PFSK-1 (cell line): Measurements from ENCODE around the gene CCDC85B.

Experiments
- FOXP2 ChIP-seq: optimal IDR thresholded peaks from 2 replicates; pipeline ENCODE3; 2011; ENCODE audit warnings: borderline replicate concordance, control low read depth, inconsistent platforms; ENCODE audit not compliant: insufficient read depth; ENCODE audit errors: extremely low read length, extremely low read depth
- POLR2AphosphoS5 ChIP-seq: IDR thresholded peaks from 2 replicates; pipeline ENCODE4 v1.6.1; 2012; ENCODE audit warnings: low read depth, mild to moderate bottlenecking, control low read depth, low read length, moderate library complexity
- SIN3A ChIP-seq: IDR thresholded peaks from 2 replicates; pipeline ENCODE4 v1.6.1; 2012; ENCODE audit warnings: mild to moderate bottlenecking, low read length, moderate library complexity, borderline replicate concordance; ENCODE audit not compliant: insufficient read depth
- TAF1 ChIP-seq: IDR thresholded peaks from 2 replicates; pipeline ENCODE4 v1.6.1; 2012; ENCODE audit warnings: low read length, control low read depth, borderline replicate concordance; ENCODE audit not compliant: insufficient read depth
- TF ChIP-seq, protein P1 (sequence below), 2 experiments: IDR thresholded peaks; 2 replicates each; pipeline versions ENCODE4 v1.6.1 to v1.8.0; 2011 to 2012; ENCODE audit warnings: low read depth in 2 of 2, low read length in 2 of 2, control low read depth in 1 of 2, inconsistent platforms in 1 of 2, mild to moderate bottlenecking in 1 of 2, moderate library complexity in 1 of 2; ENCODE audit not compliant: insufficient read depth in 1 of 2

CCDC85B gene

DNA sequence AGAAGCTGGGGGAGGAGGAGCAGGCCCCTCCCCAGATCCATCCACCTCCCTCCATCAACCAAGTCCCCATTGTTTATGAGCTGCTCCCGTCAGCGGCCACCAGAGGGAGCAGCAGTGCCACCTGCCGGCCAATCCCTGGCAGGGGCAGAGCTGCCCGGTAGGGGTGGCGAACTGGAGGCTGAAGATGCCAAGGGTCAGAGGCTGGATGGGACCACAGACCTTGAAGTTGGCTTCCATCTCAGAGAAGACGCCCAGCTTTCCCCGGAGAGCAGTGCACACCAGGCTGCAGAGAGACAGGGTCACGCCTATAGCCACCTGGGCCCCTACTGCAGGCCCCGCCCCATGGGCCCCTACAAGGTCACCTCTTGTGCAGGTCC, 5.8 kb upstream of the CCDC85B start:
- TF ChIP-seq, protein P1, sequence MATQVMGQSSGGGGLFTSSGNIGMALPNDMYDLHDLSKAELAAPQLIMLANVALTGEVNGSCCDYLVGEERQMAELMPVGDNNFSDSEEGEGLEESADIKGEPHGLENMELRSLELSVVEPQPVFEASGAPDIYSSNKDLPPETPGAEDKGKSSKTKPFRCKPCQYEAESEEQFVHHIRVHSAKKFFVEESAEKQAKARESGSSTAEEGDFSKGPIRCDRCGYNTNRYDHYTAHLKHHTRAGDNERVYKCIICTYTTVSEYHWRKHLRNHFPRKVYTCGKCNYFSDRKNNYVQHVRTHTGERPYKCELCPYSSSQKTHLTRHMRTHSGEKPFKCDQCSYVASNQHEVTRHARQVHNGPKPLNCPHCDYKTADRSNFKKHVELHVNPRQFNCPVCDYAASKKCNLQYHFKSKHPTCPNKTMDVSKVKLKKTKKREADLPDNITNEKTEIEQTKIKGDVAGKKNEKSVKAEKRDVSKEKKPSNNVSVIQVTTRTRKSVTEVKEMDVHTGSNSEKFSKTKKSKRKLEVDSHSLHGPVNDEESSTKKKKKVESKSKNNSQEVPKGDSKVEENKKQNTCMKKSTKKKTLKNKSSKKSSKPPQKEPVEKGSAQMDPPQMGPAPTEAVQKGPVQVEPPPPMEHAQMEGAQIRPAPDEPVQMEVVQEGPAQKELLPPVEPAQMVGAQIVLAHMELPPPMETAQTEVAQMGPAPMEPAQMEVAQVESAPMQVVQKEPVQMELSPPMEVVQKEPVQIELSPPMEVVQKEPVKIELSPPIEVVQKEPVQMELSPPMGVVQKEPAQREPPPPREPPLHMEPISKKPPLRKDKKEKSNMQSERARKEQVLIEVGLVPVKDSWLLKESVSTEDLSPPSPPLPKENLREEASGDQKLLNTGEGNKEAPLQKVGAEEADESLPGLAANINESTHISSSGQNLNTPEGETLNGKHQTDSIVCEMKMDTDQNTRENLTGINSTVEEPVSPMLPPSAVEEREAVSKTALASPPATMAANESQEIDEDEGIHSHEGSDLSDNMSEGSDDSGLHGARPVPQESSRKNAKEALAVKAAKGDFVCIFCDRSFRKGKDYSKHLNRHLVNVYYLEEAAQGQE (IDR thresholded peaks at IDR 0.05; ENCODE audit: insufficient read depth in 1 of 2, low read depth in 2 of 2, low read length in 2 of 2), result no peak
- TF ChIP-seq FOXP2, result no peak
- TF ChIP-seq SIN3A, result no peak
- no peak for TF ChIP-seq POLR2AphosphoS5
- TF ChIP-seq TAF1, result no peak

DNA sequence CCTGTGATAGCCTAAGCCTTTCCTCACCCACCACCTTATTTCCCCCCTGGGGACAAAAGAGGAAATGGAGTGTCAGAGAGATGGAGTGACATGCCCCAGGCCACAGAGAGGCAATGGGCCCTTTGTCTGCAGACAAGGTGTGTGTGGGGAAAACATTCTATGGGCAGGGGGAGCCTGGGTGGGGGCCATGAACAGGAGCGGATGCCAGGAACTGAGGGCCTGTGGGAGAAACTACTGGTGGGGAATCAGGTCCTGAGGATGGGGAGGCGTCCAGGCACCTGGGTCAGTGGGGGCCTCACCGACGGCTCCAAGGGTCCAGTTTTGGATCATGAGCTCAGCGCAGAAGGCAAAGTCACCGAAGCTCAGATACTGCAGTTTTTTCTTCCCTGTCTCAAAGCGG, 5.2 kb upstream of the CCDC85B start:
- no peak for TF ChIP-seq SIN3A
- no peak for TF ChIP-seq POLR2AphosphoS5
- TF ChIP-seq TAF1, result no peak
- no peak for TF ChIP-seq FOXP2
- TF ChIP-seq, protein P1 (IDR thresholded peaks at IDR 0.05; ENCODE audit: insufficient read depth in 1 of 2, low read depth in 2 of 2, low read length in 2 of 2), result no peak

DNA sequence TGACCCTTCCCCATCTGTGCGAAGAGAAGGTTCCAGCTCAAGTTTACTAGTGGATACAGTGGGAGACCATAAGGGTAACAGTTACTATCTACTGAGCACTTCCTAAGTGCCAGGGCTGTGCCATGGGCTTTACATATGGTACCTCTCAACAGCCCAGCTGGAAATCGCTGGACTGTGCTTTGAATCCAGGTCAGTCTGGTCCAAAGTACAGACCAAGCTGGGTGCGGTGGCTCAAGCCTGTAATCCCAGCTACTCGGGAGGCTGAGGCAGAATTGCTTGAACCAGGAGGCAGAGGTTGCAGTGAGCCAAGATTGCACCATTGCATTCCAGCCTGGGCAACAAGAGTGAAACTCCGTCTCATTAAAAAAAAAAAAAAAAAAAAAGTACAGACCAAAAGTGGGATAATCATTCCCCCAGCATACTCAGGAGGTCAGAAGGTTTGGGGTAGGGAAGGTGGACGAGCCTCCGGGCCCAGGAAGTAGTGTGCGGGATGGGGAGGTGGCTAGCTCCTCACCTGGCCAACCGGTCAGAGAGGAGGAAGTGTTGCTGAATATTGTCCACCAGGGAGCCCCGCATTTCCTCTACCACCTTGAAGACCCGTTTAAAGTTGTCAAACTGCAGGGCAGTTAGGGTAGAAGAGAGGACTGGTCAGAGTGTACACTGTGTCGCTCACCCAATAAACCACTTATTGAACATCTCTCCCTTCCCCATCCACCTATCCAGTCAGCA, 4.5 kb upstream of the CCDC85B start:
- TF ChIP-seq POLR2AphosphoS5, result no peak
- no peak for TF ChIP-seq FOXP2
- no peak for TF ChIP-seq TAF1
- TF ChIP-seq, protein P1 (IDR thresholded peaks at IDR 0.05; ENCODE audit: insufficient read depth in 1 of 2, low read depth in 2 of 2, low read length in 2 of 2), result no peak
- TF ChIP-seq SIN3A, result no peak

DNA sequence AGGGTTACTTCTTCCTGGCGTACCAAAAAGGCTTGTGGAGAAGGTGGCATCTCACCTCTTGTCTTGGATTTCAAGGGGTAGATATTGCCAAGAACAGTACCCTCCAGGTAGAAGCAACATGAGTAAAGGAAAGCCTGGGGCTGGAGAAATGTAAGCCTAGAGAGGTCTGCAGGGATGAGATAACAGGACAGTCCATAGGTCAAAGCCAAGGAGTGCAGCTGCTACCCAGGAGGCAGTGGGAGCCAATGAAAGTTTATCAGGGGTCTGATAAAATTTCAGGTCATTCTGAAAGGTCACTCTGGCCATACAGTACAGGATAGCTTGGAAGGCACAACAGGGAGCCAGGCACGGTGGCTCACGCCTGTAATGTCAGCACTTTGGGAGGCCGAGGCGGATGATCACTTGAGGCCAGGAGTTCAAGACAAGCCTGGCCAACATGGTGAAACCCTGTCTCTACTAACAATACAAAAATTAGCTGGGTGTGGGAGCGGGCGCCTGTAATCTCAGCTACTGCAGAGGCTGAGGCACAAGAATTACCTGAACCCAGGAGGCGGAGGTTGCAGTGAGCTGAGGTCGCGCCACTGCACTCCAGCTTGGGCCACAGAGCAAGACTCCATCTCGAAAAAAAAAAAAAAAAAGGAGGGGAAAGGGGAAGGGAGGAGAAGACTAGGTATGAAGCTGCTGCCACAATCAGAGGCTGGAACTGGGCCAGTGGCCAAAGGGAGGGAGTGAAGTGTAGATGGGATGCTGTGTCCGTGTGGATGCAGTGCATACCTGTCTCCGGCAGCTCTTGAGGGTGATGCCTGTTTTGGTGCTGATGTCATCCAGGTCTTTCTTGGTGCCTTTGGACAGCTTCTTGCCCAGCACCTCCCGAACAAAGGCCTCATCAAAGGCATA, 3.4 kb upstream of the CCDC85B start:
- TF ChIP-seq TAF1 (no peak), SIN3A (no peak), FOXP2 (no peak), POLR2AphosphoS5 (no peak)
- TF ChIP-seq, protein P1 (IDR thresholded peaks at IDR 0.05; ENCODE audit: insufficient read depth in 1 of 2, low read depth in 2 of 2, low read length in 2 of 2), result no peak
